ENCODE measurements around the gene NRF1.
A peak's percentile ranks its signal among the peaks of the same experiment; 100 is the strongest.
"Not testable (repeated sequence)": the region's sequence is repeated elsewhere in the genome, so short reads cannot be mapped to it uniquely, and the experiment has no call there.

The NRF1 gene

DNA sequence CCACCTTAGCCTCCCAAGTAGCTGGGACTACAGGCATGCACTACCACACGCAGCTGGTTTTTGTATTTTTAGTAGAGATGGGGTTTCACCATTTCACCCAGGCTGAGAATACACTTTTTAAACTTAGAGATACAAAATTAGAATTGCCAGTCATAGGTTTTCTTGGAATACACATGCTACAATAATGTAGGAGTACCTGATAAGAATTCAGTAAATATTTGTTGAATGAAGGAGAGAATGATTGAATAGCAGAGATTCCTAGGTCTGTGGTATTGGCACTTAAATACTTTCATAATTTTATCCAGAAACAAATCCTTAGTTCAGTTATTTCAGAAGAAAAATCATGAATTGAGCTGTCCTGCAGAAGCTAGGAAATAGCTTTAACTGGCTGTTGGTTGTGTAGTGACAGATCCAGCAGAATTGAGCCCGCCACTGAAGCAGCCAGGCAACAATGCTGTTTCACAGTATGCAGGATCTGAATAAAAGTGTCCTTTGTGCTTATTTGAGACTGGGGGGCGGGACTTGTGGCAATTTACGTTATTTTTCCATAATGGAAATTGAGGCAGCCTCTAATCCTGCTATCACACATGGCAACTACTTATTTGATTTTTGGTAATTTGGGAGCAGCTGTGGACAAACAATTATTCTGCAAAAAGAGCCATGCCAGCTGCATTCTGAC, 31.5 kb downstream of the NRF1 start:
- TF ChIP-seq PAX5 (IDR thresholded peaks at IDR 0.05; ENCODE audit: insufficient read depth, low read length, severe bottlenecking) (no peak), POLR2A (IDR thresholded peaks at IDR 0.05; ENCODE audit: low read depth, low read length) (no peak), POU2F2 (IDR thresholded peaks at IDR 0.05; ENCODE audit: low read depth, low read length) (no peak), TAF1 (IDR thresholded peaks at IDR 0.05; ENCODE audit: low read depth, low read length) (no peak), POLR2AphosphoS5 (IDR thresholded peaks at IDR 0.05; ENCODE audit: low read depth, low read length) (no peak), SPI1 (IDR thresholded peaks at IDR 0.05; ENCODE audit: low read depth, low read length) (no peak)
- FAIRE-seq, result peak; percentile 9
- DNase-seq (ENCODE audit: insufficient read length, low spot score), result no peak

DNA sequence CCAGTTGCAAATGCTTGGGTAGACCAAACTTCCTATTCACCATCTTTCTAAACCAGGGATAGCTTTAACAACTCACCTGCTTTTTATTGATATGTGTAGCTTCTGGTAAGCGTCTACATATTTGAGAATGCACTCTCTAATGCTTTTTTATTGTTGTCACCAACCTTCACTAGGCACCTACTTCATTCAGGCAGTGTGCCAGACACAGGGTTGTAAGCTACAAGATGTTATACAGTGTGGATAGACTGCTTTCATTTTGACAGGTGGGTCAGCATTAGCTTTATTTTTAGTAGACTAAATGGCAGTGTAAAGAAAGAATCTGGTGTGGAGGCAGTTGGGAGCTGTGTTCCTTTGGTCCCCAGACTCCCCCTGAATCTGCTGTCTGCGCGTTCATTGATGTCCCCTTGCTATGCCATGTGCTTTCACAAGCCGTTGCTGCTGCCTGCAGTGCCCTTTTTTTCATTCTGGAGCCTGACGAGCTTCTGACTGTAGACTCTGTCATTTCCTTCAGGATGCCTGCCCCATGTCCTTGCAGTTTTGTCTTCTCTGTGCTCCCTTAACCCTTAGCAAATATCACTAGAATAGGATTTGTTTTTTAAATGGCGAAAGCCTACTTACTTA, 32.1 kb downstream of the NRF1 start:
- TF ChIP-seq POU2F2 (IDR thresholded peaks at IDR 0.05; ENCODE audit: low read depth, low read length) (no peak), POLR2AphosphoS5 (IDR thresholded peaks at IDR 0.05; ENCODE audit: low read depth, low read length) (no peak), TAF1 (IDR thresholded peaks at IDR 0.05; ENCODE audit: low read depth, low read length) (no peak), SPI1 (IDR thresholded peaks at IDR 0.05; ENCODE audit: low read depth, low read length) (no peak), PAX5 (IDR thresholded peaks at IDR 0.05; ENCODE audit: insufficient read depth, low read length, severe bottlenecking) (no peak), POLR2A (IDR thresholded peaks at IDR 0.05; ENCODE audit: low read depth, low read length) (no peak)
- peak; percentile 13 for FAIRE-seq
- no peak for DNase-seq (ENCODE audit: insufficient read length, low spot score)

DNA sequence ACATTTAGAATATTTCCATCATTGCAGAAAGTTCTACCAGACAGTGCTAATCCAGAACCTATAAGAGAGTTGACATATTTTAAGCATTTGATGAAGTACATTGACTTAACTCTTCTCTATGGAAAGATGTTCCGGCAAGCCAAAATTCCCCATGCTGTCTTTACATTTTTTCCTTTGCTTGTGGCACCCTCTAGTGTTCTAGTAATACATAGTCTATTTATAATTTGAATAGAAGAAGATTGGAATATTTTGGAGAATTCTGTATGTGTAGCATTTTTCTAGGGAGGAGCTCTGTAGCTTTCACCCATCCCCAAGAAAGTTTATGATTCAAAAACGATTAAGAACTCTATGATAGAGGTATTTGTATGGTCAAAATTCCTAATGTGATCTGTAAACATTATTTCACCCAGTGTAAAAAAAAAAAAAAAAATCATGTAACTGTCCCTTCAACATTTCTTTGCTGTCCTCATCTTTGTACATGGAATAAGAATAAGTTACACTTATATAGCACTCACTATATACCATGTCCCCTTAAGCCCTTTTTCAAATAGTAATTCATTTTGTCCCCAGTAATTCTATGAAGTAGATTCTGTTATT, 33.2 kb downstream of the NRF1 start:
- DNase-seq (ENCODE audit: insufficient read length, low spot score), result no peak
- TF ChIP-seq POLR2AphosphoS5 (IDR thresholded peaks at IDR 0.05; ENCODE audit: low read depth, low read length) (no peak), PAX5 (IDR thresholded peaks at IDR 0.05; ENCODE audit: insufficient read depth, low read length, severe bottlenecking) (no peak), POLR2A (IDR thresholded peaks at IDR 0.05; ENCODE audit: low read depth, low read length) (no peak), SPI1 (IDR thresholded peaks at IDR 0.05; ENCODE audit: low read depth, low read length) (no peak), POU2F2 (IDR thresholded peaks at IDR 0.05; ENCODE audit: low read depth, low read length) (no peak), TAF1 (IDR thresholded peaks at IDR 0.05; ENCODE audit: low read depth, low read length) (no peak)
- no peak for FAIRE-seq

DNA sequence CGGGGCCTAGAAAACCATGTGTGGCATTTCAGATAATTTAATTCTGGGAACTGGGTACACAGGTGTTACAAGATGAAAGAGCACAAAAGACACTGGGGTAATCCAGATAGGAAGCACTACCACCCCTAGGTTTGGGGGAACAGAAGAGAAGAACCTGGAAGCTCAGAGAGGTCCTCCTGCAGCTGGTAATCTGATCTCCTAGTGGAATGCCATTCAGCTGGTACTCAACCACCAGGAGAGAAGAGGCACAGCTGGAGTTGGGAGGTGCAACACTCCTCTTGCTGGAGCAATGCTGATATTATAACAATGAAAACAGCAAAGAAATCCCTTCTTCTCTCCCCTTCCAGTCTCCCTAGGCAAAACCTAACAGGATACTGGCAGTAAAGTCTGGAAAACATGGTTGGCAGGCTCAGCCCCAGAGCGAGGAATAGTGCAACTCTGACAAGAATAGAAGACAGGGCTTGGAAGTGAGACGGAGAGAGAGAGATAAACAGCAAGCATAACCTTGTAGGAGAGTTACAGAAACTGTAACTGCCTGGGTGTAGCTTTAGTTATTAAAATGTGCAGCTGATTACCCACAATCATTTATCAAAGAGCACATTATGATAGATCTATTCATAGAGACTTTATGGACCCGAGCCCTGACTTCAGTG, 35.0 kb downstream of the NRF1 start:
- TF ChIP-seq SPI1 (IDR thresholded peaks at IDR 0.05; ENCODE audit: low read depth, low read length) (no peak), PAX5 (IDR thresholded peaks at IDR 0.05; ENCODE audit: insufficient read depth, low read length, severe bottlenecking) (no peak), TAF1 (IDR thresholded peaks at IDR 0.05; ENCODE audit: low read depth, low read length) (no peak), POLR2AphosphoS5 (IDR thresholded peaks at IDR 0.05; ENCODE audit: low read depth, low read length) (no peak)
- no peak for FAIRE-seq
- no peak for DNase-seq (ENCODE audit: insufficient read length, low spot score)

DNA sequence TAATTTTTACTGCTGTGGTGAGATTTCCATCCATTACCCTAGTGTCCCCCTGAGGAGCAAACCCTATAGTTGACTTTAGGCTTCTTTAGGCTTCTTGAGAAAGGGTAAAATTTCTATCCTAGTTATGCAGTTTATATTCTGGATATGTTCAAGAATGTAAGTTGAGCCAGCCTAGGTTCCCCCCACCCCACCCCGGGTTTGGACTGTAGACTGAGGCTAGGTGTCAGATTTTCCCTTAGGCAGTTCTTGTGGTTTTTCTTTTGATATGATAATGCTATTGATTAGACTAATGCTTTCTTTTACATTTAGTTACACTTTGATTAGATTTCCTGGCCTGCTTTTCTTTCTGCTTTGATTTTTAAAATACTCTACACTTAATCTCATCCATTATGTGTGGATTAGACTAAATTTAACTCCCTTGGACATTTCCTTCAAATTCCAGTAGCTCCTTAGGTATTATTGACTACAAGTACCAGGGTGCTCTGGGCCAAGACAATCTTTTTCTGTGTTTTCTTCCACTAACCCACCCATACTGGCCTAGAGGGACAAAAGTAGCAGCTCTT, 37.7 kb downstream of the NRF1 start:
- TF ChIP-seq POLR2AphosphoS5 (IDR thresholded peaks at IDR 0.05; ENCODE audit: low read depth, low read length) (no peak), POU2F2 (IDR thresholded peaks at IDR 0.05; ENCODE audit: low read depth, low read length) (no peak), PAX5 (IDR thresholded peaks at IDR 0.05; ENCODE audit: insufficient read depth, low read length, severe bottlenecking) (no peak), SPI1 (IDR thresholded peaks at IDR 0.05; ENCODE audit: low read depth, low read length) (no peak), POLR2A (IDR thresholded peaks at IDR 0.05; ENCODE audit: low read depth, low read length) (no peak), TAF1 (IDR thresholded peaks at IDR 0.05; ENCODE audit: low read depth, low read length) (no peak)
- FAIRE-seq, result no peak
- no peak for DNase-seq (ENCODE audit: insufficient read length, low spot score)

DNA sequence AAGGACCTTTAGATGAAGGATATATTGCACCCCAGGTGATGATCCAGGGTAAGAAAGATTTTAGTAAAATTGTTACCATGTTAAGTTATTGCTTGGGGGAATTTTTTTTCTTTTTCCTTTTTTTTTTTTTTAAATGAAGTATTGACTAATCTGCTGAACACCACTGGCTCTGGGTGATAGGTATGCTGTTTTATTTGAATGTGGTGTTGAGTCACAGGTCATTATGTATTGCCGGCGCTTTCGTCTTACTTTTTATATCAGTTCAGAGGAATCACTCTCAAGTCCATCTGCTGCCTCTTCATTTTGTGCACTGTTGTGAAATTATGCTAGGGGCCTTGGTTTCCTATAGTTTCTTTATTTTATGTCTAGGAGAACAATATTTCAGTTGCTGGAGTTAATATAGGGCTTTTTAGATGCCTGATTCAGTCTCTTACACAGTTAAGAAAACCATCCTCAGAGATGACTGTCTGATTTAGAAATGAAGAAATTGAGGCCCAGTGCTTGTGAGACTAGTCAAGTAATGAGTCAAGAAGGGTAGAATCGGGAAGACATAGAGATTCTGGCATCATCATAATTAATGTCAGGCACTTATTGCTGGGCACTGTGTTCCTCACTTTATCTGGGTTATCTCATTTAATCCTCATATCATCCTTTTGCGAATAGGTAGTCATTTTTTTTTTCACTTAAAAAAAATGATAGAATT, 38.7 kb downstream of the NRF1 start:
- DNase-seq (ENCODE audit: insufficient read length, low spot score) (no peak), FAIRE-seq (no peak)
- TF ChIP-seq POLR2A (IDR thresholded peaks at IDR 0.05; ENCODE audit: low read depth, low read length), result no peak
- TF ChIP-seq PAX5 (IDR thresholded peaks at IDR 0.05; ENCODE audit: insufficient read depth, low read length, severe bottlenecking), result no peak
- TF ChIP-seq TAF1 (IDR thresholded peaks at IDR 0.05; ENCODE audit: low read depth, low read length), result no peak
- no peak for TF ChIP-seq POU2F2 (IDR thresholded peaks at IDR 0.05; ENCODE audit: low read depth, low read length)
- TF ChIP-seq POLR2AphosphoS5 (IDR thresholded peaks at IDR 0.05; ENCODE audit: low read depth, low read length), result no peak
- TF ChIP-seq SPI1 (IDR thresholded peaks at IDR 0.05; ENCODE audit: low read depth, low read length), result no peak

DNA sequence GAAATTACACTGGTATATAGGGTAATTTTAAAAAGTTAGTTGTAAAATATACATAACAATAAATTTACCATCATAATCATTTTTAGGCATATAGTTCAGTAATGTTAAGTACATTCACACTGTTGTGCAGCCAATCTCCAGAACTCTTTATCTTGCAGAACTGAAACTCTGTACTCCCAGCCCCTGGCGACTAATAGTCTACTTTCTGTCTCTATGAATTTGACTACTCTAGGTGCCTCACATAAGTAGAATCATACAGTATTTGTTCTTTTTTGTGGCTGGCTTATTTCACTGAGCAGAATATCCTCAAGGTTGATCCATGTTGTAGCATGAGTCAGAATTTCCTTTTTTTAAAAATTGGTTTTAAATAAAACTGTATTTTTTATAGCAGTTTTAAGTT, 41.4 kb downstream of the NRF1 start:
- FAIRE-seq, result peak; percentile 62
- DNase-seq (ENCODE audit: insufficient read length, low spot score), result no peak

DNA sequence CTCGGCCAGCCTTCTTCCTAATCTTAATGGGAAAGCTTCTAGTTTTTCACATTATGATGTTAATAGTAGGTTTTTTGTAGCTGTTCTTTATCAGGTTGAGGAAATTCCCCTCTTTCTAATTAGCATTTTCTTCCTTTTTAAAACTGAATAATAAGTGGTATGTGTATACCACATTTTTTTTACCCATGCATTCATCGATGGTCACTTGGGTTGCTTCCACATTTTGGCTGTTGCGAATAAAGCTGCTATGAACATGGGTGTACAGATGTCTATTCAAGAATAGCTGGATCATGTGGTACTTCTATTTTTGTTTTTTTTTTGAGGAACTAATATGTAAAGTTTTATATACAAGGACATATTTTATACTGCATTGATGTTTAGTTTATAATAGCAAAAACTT, 44.3 kb downstream of the NRF1 start:
- no peak for FAIRE-seq
- no peak for TF ChIP-seq TAF1 (IDR thresholded peaks at IDR 0.05; ENCODE audit: low read depth, low read length)
- no peak for DNase-seq (ENCODE audit: insufficient read length, low spot score)

More for the DNA sequence above, 41.4 kb downstream of the NRF1 start:
- TF ChIP-seq POLR2AphosphoS5 (IDR thresholded peaks at IDR 0.05; ENCODE audit: low read depth, low read length) (no peak), PAX5 (IDR thresholded peaks at IDR 0.05; ENCODE audit: insufficient read depth, low read length, severe bottlenecking) (no peak), POLR2A (IDR thresholded peaks at IDR 0.05; ENCODE audit: low read depth, low read length) (no peak), TAF1 (IDR thresholded peaks at IDR 0.05; ENCODE audit: low read depth, low read length) (no peak), SPI1 (IDR thresholded peaks at IDR 0.05; ENCODE audit: low read depth, low read length) (peak; percentile 84), POU2F2 (IDR thresholded peaks at IDR 0.05; ENCODE audit: low read depth, low read length) (no peak)

DNA sequence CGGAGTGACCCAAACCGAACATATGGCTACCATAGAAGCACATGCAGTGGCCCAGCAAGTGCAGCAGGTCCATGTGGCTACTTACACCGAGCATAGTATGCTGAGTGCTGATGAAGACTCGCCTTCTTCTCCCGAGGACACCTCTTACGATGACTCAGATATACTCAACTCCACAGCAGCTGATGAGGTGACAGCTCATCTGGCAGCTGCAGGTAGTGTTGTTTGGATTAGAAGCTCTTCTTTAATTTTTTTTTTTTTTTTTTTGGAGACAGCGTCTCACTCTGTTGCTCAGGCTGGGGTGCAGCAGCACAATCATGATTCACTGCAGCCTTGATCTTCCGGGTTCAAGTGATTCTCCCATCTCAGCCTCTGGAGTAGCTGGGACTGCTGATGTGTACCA, 45.8 kb downstream of the NRF1 start:
- FAIRE-seq (no peak), DNase-seq (ENCODE audit: insufficient read length, low spot score) (no peak)
- no peak for TF ChIP-seq TAF1 (IDR thresholded peaks at IDR 0.05; ENCODE audit: low read depth, low read length)
- no peak for TF ChIP-seq POLR2AphosphoS5 (IDR thresholded peaks at IDR 0.05; ENCODE audit: low read depth, low read length)
- no peak for TF ChIP-seq PAX5 (IDR thresholded peaks at IDR 0.05; ENCODE audit: insufficient read depth, low read length, severe bottlenecking)
- no peak for TF ChIP-seq SPI1 (IDR thresholded peaks at IDR 0.05; ENCODE audit: low read depth, low read length)
- TF ChIP-seq POLR2A (IDR thresholded peaks at IDR 0.05; ENCODE audit: low read depth, low read length), result no peak
- no peak for TF ChIP-seq POU2F2 (IDR thresholded peaks at IDR 0.05; ENCODE audit: low read depth, low read length)

DNA sequence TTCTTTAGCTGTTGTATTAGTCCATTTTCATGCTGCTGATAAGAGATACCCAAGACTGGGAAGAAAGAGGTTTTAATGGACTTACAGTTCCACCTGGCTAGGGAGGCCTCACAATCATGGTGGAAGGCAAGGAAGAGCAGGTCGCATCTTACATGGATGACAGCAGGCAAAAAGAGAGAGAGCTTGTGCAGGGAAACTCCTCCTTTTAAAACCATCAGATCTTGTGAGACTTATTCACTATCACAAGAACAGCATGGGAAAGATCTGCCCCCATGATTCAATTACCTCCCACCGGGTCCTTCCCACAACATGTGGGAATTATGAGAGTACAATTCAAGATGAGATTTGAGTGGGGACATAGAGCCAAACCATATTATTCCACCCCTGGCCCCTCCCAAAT, 48.4 kb downstream of the NRF1 start:
- not testable (repeated sequence) for FAIRE-seq; DNase-seq (ENCODE audit: insufficient read length, low spot score)
